GM19193 (cell line): ENCODE data around the gene ACKR3.

ENCODE experiments used
- POLR2A ChIP-seq: IDR thresholded peaks from 4 replicates; pipeline ENCODE4 v1.6.1; 2011; ENCODE audit not compliant: insufficient read depth, insufficient read length; ENCODE audit errors: extremely low read depth

ACKR3 gene

GRCh38 chr2:236557306-236558030 lies 12.2 kb upstream of the ACKR3 start:
- TF ChIP-seq POLR2A = no peak

GRCh38 chr2:236558036-236558435 lies 11.6 kb upstream of the ACKR3 start:
- TF ChIP-seq POLR2A = no peak

- no peak for TF ChIP-seq POLR2A
Observed at GRCh38 chr2:236558993-236559978, 10.3 kb upstream of the ACKR3 start.

- TF ChIP-seq POLR2A = no peak
Observed at GRCh38 chr2:236561874-236562273, 7.8 kb upstream of the ACKR3 start.

DNA sequence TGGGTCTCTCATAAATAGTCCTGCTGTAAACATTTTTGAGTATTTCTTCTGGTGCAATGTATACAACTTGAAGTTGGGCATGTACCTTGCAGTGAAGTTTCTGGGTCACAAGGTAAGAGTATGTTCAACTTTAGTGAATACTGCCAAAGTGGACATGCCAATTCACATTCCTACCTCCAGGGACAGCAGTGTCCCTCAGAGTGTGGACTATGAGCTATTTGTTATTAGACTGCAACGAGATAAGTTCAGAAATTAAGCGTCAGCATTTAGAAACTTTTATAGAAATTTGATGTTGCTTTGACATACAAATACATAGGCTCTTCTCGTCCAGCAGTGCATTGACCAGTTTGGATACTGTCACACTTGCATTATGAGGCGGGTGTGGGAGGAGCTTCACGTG lies 7.2 kb upstream of the ACKR3 start:
- no peak for TF ChIP-seq POLR2A

DNA sequence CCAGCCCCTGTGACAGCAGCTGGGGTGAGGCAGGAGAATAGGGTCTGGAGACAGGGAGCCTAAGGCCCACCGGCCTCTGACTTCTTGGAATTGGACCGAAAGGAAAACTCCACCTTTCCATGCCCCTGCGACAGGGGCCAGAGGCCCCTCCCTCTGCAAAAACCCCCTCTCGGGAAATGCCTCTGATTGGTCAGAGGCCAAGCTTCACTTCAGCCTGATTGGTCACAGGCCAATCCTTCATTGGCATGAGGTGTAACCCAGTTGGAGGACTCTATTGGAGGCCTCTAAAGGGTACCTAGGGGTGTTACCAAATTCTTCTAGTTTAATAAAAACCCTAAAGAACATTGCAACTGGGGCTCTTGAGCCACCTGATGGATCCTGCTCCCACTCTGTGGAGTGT lies 5.7 kb upstream of the ACKR3 start:
- TF ChIP-seq POLR2A = no peak

GRCh38 chr2:236565212-236565611 lies 4.4 kb upstream of the ACKR3 start:
- no peak for TF ChIP-seq POLR2A

DNA sequence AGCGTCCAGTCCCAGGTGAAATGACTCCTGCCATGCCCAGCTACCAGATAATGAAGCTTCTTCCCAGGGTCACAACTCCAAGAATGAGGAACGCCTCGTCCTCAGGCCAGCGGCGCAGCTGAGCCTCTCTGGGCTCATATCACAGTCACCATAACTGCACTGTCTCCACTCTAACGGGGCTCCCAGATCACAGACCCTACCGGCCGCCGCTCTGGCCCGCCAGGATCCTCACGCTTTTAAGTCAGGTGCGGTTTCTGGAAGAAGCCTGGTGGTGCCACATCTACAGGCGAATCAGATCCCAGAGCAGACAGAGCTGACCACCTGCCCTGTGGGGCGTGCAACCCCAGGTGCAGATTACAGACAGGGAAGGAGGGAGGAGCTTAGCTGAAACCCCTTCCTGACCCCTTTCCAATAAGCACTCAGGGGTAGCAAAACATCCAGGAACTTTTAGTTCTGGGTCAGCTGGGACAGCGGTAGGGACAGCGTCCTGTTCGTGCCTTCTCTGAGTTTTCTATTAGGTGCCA lies 3.7 kb upstream of the ACKR3 start:
- no peak for TF ChIP-seq POLR2A

DNA sequence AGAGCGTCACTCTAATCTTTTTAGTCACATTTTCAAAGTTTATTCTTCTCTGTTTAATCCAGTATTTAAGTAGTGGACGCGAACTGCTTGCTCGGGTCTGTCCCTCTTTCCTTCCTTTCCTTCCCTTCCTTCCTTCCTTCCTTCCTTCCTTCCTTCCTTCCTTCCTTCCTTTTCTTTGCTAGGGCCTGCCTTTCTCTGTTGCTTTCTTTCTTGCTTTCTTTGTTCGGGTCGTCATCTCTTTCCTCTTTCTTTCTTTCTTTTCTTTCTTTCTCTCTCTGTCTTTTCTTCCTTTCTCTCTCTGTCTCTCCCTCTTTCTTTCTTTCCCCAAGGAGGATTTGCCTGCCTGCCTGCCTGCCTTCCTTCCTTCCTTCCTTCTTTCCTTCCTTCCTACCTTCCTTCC lies 3.0 kb upstream of the ACKR3 start:
- TF ChIP-seq POLR2A = no peak

DNA sequence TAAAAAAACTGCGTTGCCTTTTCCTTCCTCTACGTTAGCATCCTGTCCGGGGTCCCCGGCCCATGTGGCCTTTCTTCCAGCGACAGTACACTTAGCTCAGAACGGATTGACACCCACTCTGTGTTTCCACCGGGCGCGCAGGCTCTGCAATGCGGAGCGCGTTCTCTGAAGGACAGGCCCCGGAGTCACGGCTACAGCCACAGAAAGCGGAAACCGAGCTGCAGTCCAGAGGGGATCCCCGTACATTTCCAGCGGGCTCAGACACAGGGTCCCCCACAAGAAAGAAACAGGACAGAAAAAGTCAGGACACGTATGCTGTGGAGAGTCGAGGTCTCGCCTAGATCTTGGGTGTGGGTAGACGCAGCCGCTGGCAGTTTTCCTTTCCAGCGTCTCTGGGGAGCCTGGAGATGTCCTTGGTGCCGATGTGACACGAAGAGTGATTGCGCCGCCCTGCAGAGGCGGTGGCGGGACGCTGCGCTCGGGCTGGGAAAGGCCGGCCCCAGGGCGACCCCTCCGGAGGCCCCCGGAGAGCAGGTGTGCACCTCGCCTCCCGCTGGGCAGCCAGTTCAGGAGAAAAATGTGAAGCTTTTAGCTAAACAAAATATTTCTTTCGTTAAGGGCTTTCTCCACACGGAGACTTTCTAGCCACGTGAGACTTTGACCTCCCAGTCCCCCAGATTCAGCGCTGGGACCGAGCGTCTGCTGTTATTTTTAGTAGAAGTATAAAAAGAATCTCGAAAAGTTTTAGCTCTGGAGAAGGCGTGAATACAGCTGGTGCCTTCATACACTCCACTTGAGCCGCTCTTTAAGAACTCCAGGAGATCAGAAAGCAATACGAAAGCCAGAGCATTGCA lies 1.3 kb upstream of the ACKR3 start:
- TF ChIP-seq POLR2A = no peak

- TF ChIP-seq POLR2A = no peak
Observed at GRCh38 chr2:236568922-236569572, 578 bp upstream of the ACKR3 start.

DNA sequence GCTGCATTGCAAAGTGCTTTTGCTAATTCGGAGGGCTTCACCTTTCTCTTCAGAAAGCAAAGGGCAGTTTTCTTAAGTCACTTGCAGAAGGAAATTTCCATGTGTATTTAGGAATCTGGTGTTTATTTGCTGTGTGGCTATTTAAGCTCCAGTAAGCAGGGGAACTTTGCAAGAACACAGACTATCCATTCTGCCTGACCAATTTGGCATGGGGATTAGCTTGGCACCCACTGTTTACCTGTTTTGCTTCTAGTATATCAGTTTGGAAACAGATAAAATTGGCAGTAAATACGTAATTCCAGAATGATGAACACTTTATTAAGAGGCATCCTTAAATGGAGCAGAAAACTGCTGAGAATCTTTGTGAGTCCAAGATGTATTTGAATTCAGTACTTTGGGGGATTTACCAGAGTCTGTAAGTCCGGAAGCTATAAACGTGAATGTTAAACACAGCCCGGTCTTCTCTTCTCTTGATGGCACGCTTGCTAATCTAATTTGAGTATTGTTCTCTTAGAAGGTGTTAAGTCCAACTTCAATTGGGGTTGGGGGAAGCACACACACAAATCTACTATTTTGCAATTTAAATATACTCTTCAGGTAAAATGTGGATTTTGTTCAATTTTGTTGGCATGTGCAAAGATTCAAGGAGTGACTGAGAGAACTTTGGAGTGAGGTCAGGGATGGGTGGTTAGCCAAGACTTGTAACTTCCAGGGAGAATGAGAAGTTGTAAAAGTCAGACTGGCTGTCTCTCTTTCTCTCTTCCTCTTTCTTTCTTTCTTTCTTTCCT lies 650 bp downstream of the ACKR3 start:
- TF ChIP-seq POLR2A = no peak

DNA sequence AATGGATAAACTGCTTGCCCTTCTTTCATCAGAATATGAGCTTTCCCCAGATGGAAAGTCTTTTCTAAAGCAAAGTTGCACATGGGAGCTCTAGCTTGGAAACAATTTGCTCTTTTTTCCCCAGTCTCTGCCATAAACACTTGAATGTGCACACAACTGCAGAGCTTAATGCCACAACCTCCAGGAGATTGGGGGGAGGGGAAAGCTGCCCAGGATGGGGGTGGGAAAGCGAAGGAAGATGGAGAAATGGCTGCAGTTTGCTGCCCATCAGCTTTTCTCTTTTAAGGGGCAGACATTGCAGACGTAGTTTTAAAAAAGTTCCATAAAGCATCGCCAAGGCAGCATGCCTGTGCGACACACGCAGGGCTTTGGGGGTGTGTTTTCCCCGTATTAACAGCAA lies 1.5 kb downstream of the ACKR3 start:
- TF ChIP-seq POLR2A = no peak
